Measurements from ENCODE around the gene STARD6.

DNA sequence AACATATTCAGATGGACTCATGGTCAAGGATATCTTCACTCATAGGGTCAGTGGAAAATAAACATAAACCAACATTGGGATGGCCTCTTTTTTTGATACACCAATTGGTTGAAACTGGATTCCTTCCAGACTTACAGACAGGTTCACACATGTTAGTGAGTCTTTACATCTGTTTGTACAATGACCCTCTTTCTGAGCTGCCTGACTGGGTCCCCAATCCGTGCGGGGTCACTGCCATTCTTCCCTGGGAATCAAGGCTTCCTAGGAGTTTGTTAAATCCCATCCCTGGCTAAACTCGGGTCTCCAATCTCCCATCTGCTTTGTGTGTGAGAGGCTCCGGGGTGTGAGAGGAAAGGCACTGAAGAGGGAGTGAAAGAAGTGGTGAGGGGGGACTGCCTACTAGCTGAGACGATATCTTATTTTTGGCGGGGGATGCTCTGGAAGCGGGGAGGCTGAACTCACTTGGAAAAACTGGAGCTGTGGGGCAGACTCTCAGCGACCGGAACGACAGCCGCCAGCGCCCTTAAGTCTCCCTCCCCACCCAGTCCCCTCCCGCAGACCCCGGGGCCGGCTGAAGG lies 487 bp downstream of the STARD6 start:
- TF ChIP-seq EZH2 (IDR thresholded peaks at IDR 0.05; ENCODE audit: insufficient read depth, poor library complexity, severe bottlenecking) (no peak), EZH2phosphoT487 (IDR thresholded peaks at IDR 0.05; ENCODE audit: insufficient read depth, low read depth) (no peak)
